Measurements from ENCODE around the gene ZNFX1. TPM values are rescaled to one million over a fixed set of nuclear protein-coding genes. Genes with fewer than 3 reads are reported as not detected.
"Not testable (repeated sequence)": the region's sequence is repeated elsewhere in the genome, so short reads cannot be mapped to it uniquely, and the experiment has no call there.

The ZNFX1 gene
- total and polyA plus RNA-seq, 9 of the 15 experiments (the other 6 are each of a cell fraction or from before 2014, with no cell fraction given) = 3.8 to 13.8 (median 10.3) TPM

DNA sequence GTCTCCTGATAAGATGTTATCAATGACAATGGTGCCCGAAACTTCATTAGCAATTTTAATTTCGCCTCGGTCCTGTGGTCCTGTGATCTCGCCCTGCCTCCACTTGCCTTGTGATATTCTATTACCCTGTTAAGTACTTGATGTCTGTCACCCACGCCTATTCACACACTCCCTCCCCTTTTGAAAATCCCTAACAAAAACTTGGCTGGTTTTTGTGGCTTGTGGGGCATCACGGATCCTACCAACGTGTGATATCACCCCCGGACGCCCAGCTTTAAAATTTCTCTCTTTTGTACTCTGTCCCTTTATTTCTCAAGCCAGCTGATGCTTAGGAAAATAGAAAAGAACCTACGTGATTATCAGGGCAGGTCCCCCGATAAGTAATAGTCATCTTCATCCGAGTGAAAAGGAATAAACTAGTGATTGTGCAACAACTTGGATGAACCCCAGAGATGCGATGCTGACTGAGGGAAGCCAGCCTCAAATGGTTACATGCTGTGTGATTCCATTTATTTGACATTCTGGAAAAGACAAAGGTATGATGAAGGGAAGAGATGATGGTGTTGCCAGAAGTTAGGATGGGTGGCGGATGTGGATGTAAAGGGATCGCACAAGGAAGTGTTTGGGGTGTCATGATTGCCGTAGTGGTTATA is 16.3 kb upstream of the ZNFX1 start:
- DNase-seq (ENCODE audit: extremely low read depth in 1 of 4, low spot score in 3 of 4); H3K27ac ChIP-seq (ENCODE audit: extremely low read depth, low read depth, low read length); ATAC-seq; H3K9ac ChIP-seq (ENCODE audit: insufficient read depth in 1 of 2, low read depth in 2 of 2, low read length in 2 of 2); H3K9me3 ChIP-seq (replicated peaks; ENCODE audit: control insufficient read depth, insufficient read depth, low read depth, low read length); in situ Hi-C loops (cut with MboI); intact Hi-C loops (cut with micrococcal nuclease); BruUV-seq (replicated peaks); H3K9me1 ChIP-seq (ENCODE audit: control insufficient read depth, insufficient read depth, low read length); H3K4me3 ChIP-seq; H3K4me1 ChIP-seq (replicated peaks in 1 of 2; ENCODE audit: control insufficient read depth in 2 of 2, insufficient read depth in 2 of 2, low read length in 2 of 2); H3K4me2 ChIP-seq (ENCODE audit: insufficient read depth, low read length); FAIRE-seq; POLR2A ChIA-PET; H3K79me2 ChIP-seq (ENCODE audit: control insufficient read depth, insufficient read depth, low read length); H3K27me3 ChIP-seq (ENCODE audit: control insufficient read depth in 2 of 2, insufficient read depth in 2 of 2, low read length in 2 of 2); H2AFZ ChIP-seq (ENCODE audit: low read depth, low read length); H4K20me1 ChIP-seq (replicated peaks; ENCODE audit: control insufficient read depth, insufficient read depth, low read length); TF ChIP-seq CEBPG (CRISPR knock-in tag; IDR thresholded peaks at IDR 0.05): not testable (repeated sequence)
- peaks cover 21% of the 10 kb centered on the region for H3K36me3 ChIP-seq (ENCODE audit: control insufficient read depth, insufficient read depth, low read length)
- CTCF ChIA-PET (ENCODE audit: low intra/inter-chr PET ratio) = interaction anchor here (0.6 kb wide), 1 partner anchor 10 kb away, joined by 3 read pairs; no protein-coding TSS in a partner anchor
- peak; percentile 65 for TF ChIP-seq CEBPB (tag; IDR thresholded peaks at IDR 0.05)
- peak; percentile 18 to 41; a peak in 2 of 4 replicates for TF ChIP-seq CEBPG (tag; conservative IDR thresholded peaks at IDR 0.05 in 1 of 2, IDR thresholded peaks at IDR 0.05 in 1 of 2)
- 73% methylated on average over 12 of the region's 16 CpGs for WGBS (ENCODE audit: insufficient coverage, low coverage, missing lambda C conversion rate)

DNA sequence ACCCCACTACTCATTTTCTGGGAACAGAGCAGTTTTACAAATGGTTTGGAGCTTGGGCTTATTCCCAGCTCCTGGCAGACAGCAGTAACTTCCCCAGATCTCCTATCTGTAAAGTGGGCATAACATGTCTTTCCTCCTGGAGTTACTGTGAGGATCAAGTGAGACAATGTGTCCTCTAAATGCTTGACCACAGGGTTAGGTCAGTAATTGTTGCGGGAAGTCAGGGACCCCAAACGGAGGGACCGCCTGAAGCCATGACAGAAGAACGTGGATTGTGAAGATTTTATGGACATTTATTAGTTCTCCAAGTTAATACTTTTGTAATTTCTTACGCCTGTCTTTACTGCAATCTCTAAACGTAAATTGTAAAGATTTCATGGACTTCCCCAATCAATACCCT is 15.3 kb upstream of the ZNFX1 start:
- FAIRE-seq = no peak
- Histone ChIP-seq H3K4me2 (ENCODE audit: insufficient read depth, low read length) (no peak overlapping the region), H4K20me1 (replicated peaks; ENCODE audit: control insufficient read depth, insufficient read depth, low read length) (peaks cover 19% of the 10 kb centered on the region), H3K79me2 (ENCODE audit: control insufficient read depth, insufficient read depth, low read length) (peaks cover 9% of the 10 kb centered on the region; the same call in 2 of the 3 replicates), H3K9me1 (ENCODE audit: control insufficient read depth, insufficient read depth, low read length) (no peaks in the 10 kb centered on the region), H3K9ac (ENCODE audit: insufficient read depth in 1 of 2, low read depth in 2 of 2, low read length in 2 of 2) (no peak overlapping the region), H3K36me3 (ENCODE audit: control insufficient read depth, insufficient read depth, low read length) (peaks cover 31% of the 10 kb centered on the region), H2AFZ (ENCODE audit: low read depth, low read length) (no peak overlapping the region), H3K27me3 (ENCODE audit: control insufficient read depth in 2 of 2, insufficient read depth in 2 of 2, low read length in 2 of 2) (no peaks in the 10 kb centered on the region), H3K9me3 (replicated peaks; ENCODE audit: control insufficient read depth, insufficient read depth, low read depth, low read length) (no peaks in the 10 kb centered on the region), H3K27ac (ENCODE audit: extremely low read depth, low read depth, low read length) (no peak overlapping the region), H3K4me1 (replicated peaks in 1 of 2; ENCODE audit: control insufficient read depth in 2 of 2, insufficient read depth in 2 of 2, low read length in 2 of 2) (peaks cover 0 to 5% of the 10 kb centered on the region in 2 experiments; a peak in 2 of 5 replicates), H3K4me3 (no peak overlapping the region)
- in situ Hi-C loops (cut with MboI) (no loop called here), intact Hi-C loops (cut with micrococcal nuclease) (no loop called here)
- 84% methylated on average over 6 of the region's 6 CpGs for WGBS (ENCODE audit: insufficient coverage, low coverage, missing lambda C conversion rate)
- DNase-seq (ENCODE audit: extremely low read depth in 1 of 4, low spot score in 3 of 4) = no peak
- ChIA-PET POLR2A (interaction anchor here (4.0 to 4.3 kb wide), 2 partner anchors 11 to 13 kb away, joined by 47 to 68 read pairs; partner anchors contain the start of gene ZNFX1), CTCF (ENCODE audit: low intra/inter-chr PET ratio) (interaction anchor here (0.6 kb wide), 1 partner anchor 11 kb away, joined by 3 read pairs; no protein-coding TSS in a partner anchor)
- ATAC-seq = no peak
- BruUV-seq (replicated peaks) = no TSS peak
- TF ChIP-seq, protein P1, sequence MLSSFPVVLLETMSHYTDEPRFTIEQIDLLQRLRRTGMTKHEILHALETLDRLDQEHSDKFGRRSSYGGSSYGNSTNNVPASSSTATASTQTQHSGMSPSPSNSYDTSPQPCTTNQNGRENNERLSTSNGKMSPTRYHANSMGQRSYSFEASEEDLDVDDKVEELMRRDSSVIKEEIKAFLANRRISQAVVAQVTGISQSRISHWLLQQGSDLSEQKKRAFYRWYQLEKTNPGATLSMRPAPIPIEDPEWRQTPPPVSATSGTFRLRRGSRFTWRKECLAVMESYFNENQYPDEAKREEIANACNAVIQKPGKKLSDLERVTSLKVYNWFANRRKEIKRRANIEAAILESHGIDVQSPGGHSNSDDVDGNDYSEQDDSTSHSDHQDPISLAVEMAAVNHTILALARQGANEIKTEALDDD (IDR thresholded peaks at IDR 0.05) = no peak
- TF ChIP-seq SMARCA5 (IDR thresholded peaks at IDR 0.05) = no peak
- no peak for TF ChIP-seq BRCA1 (IDR thresholded peaks at IDR 0.05)
- TF ChIP-seq BRCA1 (CRISPR knock-in tag; IDR thresholded peaks at IDR 0.05) = no peak
- TF ChIP-seq ZFPM2 (CRISPR knock-in tag; IDR thresholded peaks at IDR 0.05) = no peak
- TF ChIP-seq TAF9B (IDR thresholded peaks at IDR 0.05; ENCODE audit: partially characterized antibody) = no peak
- TF ChIP-seq, protein P2, sequence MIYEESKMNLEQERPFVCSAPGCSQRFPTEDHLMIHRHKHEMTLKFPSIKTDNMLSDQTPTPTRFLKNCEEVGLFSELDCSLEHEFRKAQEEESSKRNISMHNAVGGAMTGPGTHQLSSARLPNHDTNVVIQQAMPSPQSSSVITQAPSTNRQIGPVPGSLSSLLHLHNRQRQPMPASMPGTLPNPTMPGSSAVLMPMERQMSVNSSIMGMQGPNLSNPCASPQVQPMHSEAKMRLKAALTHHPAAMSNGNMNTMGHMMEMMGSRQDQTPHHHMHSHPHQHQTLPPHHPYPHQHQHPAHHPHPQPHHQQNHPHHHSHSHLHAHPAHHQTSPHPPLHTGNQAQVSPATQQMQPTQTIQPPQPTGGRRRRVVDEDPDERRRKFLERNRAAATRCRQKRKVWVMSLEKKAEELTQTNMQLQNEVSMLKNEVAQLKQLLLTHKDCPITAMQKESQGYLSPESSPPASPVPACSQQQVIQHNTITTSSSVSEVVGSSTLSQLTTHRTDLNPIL (CRISPR knock-in tag; IDR thresholded peaks at IDR 0.05) = no peak
- no peak for TF ChIP-seq HNRNPLL (IDR thresholded peaks at IDR 0.05; ENCODE audit: low read depth, low read length, poor library complexity, severe bottlenecking)
- TF ChIP-seq SAFB2 (IDR thresholded peaks at IDR 0.05; ENCODE audit: borderline replicate concordance, low read depth, low read length, severe bottlenecking) = no peak
